ENCODE measurements around the gene FHIT.
"Not testable (repeated sequence)": the region's sequence is repeated elsewhere in the genome, so short reads cannot be mapped to it uniquely, and the experiment has no call there.

FHIT gene

DNA sequence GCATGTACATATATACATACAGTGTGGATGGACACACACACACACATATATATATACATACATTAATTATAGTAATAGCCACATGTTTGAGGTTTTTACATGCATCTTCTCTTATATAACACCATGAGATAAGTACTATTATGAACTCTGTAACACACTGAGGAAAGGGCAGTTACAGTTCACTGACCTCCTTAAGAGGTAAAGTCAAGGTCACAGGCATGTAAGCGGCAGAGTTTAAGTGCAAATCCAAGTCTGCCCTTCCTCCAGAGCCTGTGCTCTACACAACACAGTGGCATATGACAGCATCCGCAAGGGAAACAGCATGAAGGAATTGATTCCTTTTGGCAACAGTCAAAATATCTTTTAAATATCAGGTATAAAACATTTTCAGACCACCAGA lies 26.4 kb downstream of the FHIT start:
- DNase-seq = no peak

DNA sequence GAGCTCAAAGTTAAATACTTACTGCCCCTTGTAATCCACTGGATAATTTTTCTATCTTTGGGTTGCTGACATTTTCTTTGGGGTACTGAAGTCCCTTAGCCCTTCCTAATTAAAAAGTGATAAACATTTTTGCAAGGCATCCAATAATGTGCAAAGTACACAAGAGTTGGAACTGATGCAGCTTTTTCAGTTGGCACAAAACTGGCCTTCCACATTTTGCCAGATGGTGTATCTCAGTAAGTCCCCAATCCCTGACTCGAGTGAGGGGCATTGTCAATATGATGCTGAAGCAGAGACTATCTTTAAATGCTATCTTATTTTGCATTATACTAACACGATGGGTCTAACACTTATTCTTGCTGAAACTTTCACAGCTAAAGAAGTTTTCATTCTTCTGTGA lies 27.8 kb downstream of the FHIT start:
- no peak for DNase-seq

DNA sequence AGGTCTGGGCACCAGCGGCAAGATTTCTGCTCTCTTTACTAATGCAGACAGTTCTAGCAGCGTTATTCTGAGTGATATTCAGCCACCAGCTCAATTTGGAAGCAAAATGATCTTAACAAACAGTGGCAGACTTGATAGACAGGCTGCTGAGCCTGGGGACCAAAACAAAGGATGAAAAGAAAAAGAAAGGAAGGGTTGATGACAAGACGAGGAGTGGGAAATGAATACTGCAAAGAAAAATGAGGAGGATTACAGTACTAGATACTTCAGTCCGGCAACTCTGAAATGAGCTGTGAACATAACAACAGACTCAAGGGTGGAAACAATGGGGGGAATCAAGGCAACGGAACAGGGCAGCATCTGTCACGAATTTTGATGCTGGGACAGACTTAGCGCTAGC lies 28.8 kb downstream of the FHIT start:
- no peak for DNase-seq

GRCh38 chr3:61221759-61222362 lies 29.4 kb downstream of the FHIT start:
- no peak for DNase-seq

DNA sequence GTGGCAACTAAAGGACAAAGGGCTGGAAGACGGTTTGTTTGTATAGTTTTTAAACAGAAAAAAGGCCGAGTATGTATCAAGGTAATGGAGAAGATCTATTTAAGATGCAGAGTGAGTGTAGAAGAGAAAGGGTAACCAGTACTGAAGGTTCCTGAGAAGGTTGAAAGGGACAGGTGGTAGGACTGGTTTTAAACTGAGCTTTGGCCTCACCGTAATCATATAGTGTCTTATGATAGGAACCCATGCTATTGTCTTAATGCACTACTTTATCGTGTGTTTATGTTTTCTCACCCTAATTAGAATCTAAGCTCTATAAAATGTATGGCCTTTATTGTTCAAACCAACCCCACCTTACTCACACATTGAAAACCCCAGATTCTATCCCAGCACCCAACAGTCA lies 32.7 kb downstream of the FHIT start:
- no peak for DNase-seq

- not testable (repeated sequence) for DNase-seq
Measured at GRCh38 chr3:61216171-61216570, 35.1 kb downstream of the FHIT start.

- DNase-seq = no peak
Measured at GRCh38 chr3:61202086-61202485, 49.2 kb downstream of the FHIT start.

GRCh38 chr3:61201071-61201470 lies 50.2 kb downstream of the FHIT start:
- no peak for DNase-seq

- DNase-seq = no peak
Measured at GRCh38 chr3:61200270-61200669, 51.0 kb downstream of the FHIT start.

DNA sequence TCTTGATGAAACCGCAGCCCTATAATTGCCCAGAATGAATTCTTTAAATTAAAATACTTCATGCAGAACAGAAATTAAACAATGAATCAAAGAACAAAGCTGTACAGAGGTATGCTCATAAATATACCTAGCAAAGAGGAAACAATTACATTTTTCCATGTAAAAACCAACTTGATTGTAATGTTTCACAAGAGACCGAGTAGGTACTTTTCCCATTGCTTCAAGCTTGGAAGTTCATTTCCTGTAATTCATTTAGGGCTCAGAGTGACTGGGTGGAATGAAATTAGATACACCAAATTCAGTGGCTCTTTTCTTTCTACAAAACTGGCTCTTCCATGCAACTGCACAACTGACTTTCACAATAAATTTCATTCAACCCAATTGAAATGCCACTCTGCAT lies 51.4 kb downstream of the FHIT start:
- DNase-seq = no peak

GRCh38 chr3:61194892-61195538 lies 56.2 kb downstream of the FHIT start:
- no peak for DNase-seq

DNA sequence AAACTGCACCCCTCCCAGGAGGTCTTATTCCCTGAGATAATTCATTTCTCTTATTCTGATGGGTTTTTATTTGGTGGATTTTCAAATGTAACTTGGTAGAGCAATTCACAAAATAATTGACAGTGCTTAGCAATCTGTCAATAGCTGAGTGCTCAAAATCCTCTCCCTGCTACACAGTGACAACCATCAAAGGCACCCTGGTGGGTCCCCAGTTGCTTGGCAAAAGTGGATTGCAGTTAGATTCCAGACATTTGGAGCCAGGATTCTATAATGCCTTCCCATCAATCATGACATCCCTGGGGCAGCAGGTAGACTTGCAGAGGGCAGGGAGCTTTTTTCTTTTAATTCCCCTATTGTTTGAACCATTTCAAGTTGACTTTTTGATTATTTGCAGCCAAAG lies 59.0 kb downstream of the FHIT start:
- DNase-seq = no peak

- DNase-seq = not testable (repeated sequence)
Measured at GRCh38 chr3:61190205-61190604, 61.0 kb downstream of the FHIT start.

- DNase-seq = no peak
Measured at GRCh38 chr3:61186030-61186429, 65.2 kb downstream of the FHIT start.

DNA sequence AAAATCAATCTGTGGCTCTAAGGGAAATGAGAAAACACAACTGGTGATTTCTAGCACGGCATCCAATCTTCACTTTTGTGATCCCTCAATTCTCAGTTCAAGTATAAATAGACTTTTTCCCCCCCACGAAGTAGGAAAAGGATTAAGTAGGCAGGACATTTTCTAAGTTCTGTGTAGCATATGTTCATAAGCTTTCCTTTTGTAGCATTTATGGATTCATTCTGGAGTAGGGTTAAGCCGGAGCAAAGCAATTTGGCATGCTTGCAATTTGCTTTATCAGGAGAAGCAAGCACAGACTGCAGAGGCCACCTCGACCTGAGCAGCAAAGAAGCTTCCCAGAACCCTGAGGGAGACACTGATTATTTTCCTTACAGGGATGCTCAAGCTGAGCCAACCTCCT lies 66.3 kb downstream of the FHIT start:
- DNase-seq = no peak

- DNase-seq = no peak
Measured at GRCh38 chr3:61182662-61183061, 68.6 kb downstream of the FHIT start.

- no peak for DNase-seq
Measured at GRCh38 chr3:61181874-61182273, 69.4 kb downstream of the FHIT start.

DNA sequence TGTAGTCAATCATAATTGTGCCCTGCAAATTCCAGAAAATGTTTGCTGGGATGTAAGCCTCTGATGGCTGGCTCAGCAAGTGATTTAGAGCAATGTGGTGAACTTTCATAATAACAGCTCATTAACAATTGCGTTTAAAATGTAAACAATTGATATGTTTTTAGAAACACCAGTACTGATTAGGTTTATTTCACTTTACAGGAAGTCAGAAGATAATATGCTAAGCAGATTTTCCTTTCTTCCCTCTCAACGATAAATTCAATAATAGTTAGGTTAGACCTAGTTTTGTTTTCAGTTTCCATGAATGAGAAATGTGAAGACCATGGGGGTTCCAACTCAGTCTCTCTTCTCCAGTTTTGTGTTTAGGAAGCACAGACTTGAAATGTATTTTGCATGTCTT lies 71.0 kb downstream of the FHIT start:
- DNase-seq = no peak

- DNase-seq = no peak
Measured at GRCh38 chr3:61178167-61178566, 73.1 kb downstream of the FHIT start.

DNA sequence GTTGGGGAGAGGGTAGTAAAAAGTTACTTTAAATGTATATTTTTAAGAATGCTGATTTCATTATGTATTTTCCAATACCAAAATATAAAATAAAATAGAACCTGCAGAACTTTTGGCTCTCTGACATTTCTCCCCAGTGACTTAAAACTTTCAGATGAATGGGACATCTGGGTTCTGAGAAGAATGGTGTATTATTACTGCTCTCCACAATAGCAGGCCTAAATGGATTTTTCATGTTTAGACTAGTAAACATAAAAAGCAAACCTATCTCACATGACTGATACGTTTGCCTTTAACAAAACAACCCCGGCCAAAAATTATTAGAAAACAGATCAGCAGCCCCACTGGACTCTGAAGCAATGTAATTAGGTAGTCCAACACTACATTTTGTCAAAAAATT lies 73.8 kb downstream of the FHIT start:
- DNase-seq = no peak

DNA sequence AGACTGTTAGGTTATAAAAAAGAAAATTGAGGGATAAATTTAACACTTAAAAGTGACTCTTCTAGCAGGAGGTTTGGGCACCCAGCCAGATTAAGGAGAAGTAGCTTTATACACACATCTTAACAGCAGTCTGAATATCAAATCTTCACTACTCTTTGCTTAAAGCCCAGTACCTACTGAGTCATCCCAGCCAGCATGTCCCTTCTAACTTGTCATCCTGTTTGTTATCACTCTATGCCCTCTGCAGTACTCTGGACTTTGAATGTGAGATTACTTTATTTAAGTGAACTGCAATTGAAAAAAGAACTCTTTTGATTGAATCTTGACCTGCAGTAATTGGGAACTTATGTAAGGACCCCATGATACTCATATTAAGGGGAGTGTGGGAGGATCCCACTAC lies 77.6 kb downstream of the FHIT start:
- DNase-seq = no peak

GRCh38 chr3:61172684-61173083 lies 78.6 kb downstream of the FHIT start:
- no peak for DNase-seq

- DNase-seq = no peak
Measured at GRCh38 chr3:61172203-61172602, 79.0 kb downstream of the FHIT start.

DNA sequence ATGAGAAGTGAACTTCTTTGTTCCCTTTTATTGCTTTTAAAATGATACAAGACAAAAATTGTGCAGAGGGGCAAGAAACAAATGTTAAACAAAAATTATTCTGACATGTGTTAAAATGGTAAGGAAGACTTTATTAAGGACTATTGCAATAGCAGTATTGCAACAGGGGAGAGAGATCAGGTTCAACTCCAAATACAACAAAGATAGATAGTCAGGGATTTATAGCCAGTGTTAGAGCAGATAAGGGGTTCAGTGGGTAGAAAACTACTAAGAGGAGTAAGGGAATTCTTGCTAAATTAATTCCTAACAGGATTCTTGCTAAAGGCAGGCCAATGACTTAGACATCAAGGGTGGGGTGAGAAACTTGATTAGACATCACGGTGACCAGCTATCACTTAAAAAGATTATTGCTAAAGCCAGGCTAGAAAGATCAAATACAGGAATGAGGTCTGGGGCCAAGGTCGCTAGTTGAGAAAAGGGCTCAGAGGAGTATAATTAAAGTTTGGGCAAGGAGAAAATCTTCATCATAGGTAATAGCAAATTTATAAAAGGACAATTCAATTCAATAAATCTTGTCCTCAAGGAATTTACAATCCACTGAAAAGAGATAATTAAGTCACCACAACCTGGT lies 81.5 kb downstream of the FHIT start:
- DNase-seq = no peak

GRCh38 chr3:61168286-61168685 lies 83.0 kb downstream of the FHIT start:
- no peak for DNase-seq
